Cardiac muscle cell (in vitro differentiated cells and primary cell): Measurements from ENCODE around the gene TCERG1L. TPM values are rescaled to one million over a fixed set of nuclear protein-coding genes. Genes with fewer than 3 reads are reported as not detected.

ENCODE experiments used
- DNase-seq, 2 donors: peaks; one replicate each; pipeline versions ENCODE4 v3.0.0 to v3.0.0-alpha.2; 2010 to 2017; ENCODE audit warnings: low read depth in 1 of 2, low spot score in 1 of 2
- H3K27ac ChIP-seq: fragments of 200-600 bp; sonication (generic); 2 replicates; pipeline ENCODE4 v1.5.1; 2016
- H3K27me3 ChIP-seq: fragments of 200-600 bp; sonication (generic); 2 replicates; pipeline ENCODE4 v1.6.0; 2016; ENCODE audit warnings: control low read depth
- H3K36me3 ChIP-seq: fragments of 200-600 bp; sonication (generic); 2 replicates; pipeline ENCODE4 v1.5.1; 2016; ENCODE audit warnings: control low read depth
- H3K4me1 ChIP-seq: fragments of 200-600 bp; sonication (generic); 2 replicates; pipeline ENCODE4 v1.8.1; 2017; ENCODE audit warnings: low read depth, mild to moderate bottlenecking, mixed run types
- H3K4me3 ChIP-seq: fragments of 200-600 bp; sonication (generic); 2 replicates; pipeline ENCODE4 v1.5.1; 2016; ENCODE audit warnings: mild to moderate bottlenecking
- H3K9me3 ChIP-seq: fragments of 200-600 bp; sonication (generic); 2 replicates; pipeline ENCODE4 v1.5.1; 2017; ENCODE audit warnings: low read depth, mild to moderate bottlenecking, control low read depth
- CTCF ChIP-seq: IDR thresholded peaks from 2 replicates; pipeline ENCODE4 v1.5.1; 2012; ENCODE audit warnings: low read depth, mild to moderate bottlenecking, low read length
- polyA plus RNA-seq: library from polyadenylated mRNA; unstranded; fragments of >200 nt; fragmentation: Nextera tagmentation; extraction: Ambion mirVana; gene quantifications from 2 replicates; pipeline ENCODE4 v1.2.1, GENCODE V29; 2016
- total RNA-seq: library from RNA; depleted of rRNA; stranded (reverse); fragments of >200 nt; gene quantifications from 2 replicates; pipeline ENCODE4 v1.2.3, GENCODE V29; 2016

Gene TCERG1L
- total and polyA plus RNA-seq, 2 experiments from 2014 or later: 0.12 to 1.9 TPM

- Histone ChIP-seq H3K4me3 (no peak overlapping the region), H3K27me3 (no peaks in the 10 kb centered on the region), H3K4me1 (no peaks in the 10 kb centered on the region), H3K9me3 (no peaks in the 10 kb centered on the region), H3K36me3 (no peaks in the 10 kb centered on the region), H3K27ac (no peak overlapping the region)
- DNase-seq: no peak
- TF ChIP-seq CTCF: no peak
Observed at GRCh38 chr10:131130025-131130424, 181.5 kb downstream of the TCERG1L start.

- Histone ChIP-seq H3K4me3 (no peak overlapping the region), H3K36me3 (no peaks in the 10 kb centered on the region), H3K27me3 (no peaks in the 10 kb centered on the region), H3K27ac (no peak overlapping the region), H3K9me3 (no peaks in the 10 kb centered on the region), H3K4me1 (no peaks in the 10 kb centered on the region)
- no peak for TF ChIP-seq CTCF
- DNase-seq: no peak
Observed at GRCh38 chr10:131129544-131129943, 182.0 kb downstream of the TCERG1L start.

- TF ChIP-seq CTCF: no peak
- Histone ChIP-seq H3K9me3 (no peaks in the 10 kb centered on the region), H3K27me3 (no peaks in the 10 kb centered on the region), H3K4me1 (no peaks in the 10 kb centered on the region), H3K36me3 (no peaks in the 10 kb centered on the region), H3K4me3 (no peak overlapping the region), H3K27ac (no peak overlapping the region)
- no peak for DNase-seq
Observed at GRCh38 chr10:131128731-131129130, 182.8 kb downstream of the TCERG1L start.

GRCh38 chr10:131127610-131128009 is 183.9 kb downstream of the TCERG1L start:
- no peaks in the 10 kb centered on the region for H3K27me3 ChIP-seq
- no peaks in the 10 kb centered on the region for H3K9me3 ChIP-seq
- TF ChIP-seq CTCF: no peak
- no peaks in the 10 kb centered on the region for H3K4me1 ChIP-seq
- no peaks in the 10 kb centered on the region for H3K36me3 ChIP-seq
- DNase-seq: no peak
- no peak overlapping the region for H3K4me3 ChIP-seq
- H3K27ac ChIP-seq: no peak overlapping the region

- no peaks in the 10 kb centered on the region for H3K9me3 ChIP-seq
- DNase-seq: no peak
- no peak overlapping the region for H3K27ac ChIP-seq
- no peak overlapping the region for H3K4me3 ChIP-seq
- no peaks in the 10 kb centered on the region for H3K27me3 ChIP-seq
- H3K36me3 ChIP-seq: no peaks in the 10 kb centered on the region
- no peaks in the 10 kb centered on the region for H3K4me1 ChIP-seq
- no peak for TF ChIP-seq CTCF
Observed at GRCh38 chr10:131127138-131127589, 184.4 kb downstream of the TCERG1L start.
